Neutrophil (primary cell): ENCODE measurements around the gene CSGALNACT2.
A peak's percentile ranks its signal among the peaks of the same experiment; 100 is the strongest.

Experiments used
- H3K27ac ChIP-seq: fragments of 200-600 bp; sonication (generic); 2 replicates; pipeline ENCODE4 v1.5.1; 2016; ENCODE audit warnings: mild to moderate bottlenecking, moderate library complexity
- H3K27me3 ChIP-seq: fragments of 200-600 bp; sonication (generic); 2 replicates; pipeline ENCODE4 v1.6.0; 2016; ENCODE audit warnings: mild to moderate bottlenecking
- H3K36me3 ChIP-seq: fragments of 200-600 bp; sonication (generic); 2 replicates; pipeline ENCODE4 v1.5.1; 2017
- H3K4me1 ChIP-seq, 2 experiments: fragments of 200-600 bp in 1 of 2; sonication (generic) in 1 of 2; 1 replicate in 1 of 2; 2 replicates in 1 of 2; pipeline versions ENCODE4 v1.5.1 to v1.6.1; 2013 to 2016; ENCODE audit warnings: low read depth in 1 of 2, low read length in 1 of 2, mild to moderate bottlenecking in 1 of 2, moderate library complexity in 1 of 2; ENCODE audit not compliant: control insufficient read depth in 1 of 2, insufficient read depth in 1 of 2
- H3K4me3 ChIP-seq, 2 experiments: fragments of 200-600 bp in 1 of 2; sonication (generic) in 1 of 2; 1 replicate in 1 of 2; 2 replicates in 1 of 2; pipeline ENCODE4 v1.5.1; 2013 to 2016; ENCODE audit warnings: low read depth in 1 of 2, low read length in 1 of 2, mild to moderate bottlenecking in 1 of 2, moderate library complexity in 1 of 2
- H3K9me3 ChIP-seq: fragments of 200-600 bp; sonication (generic); 2 replicates; pipeline ENCODE4 v1.5.1; 2016
- CTCF ChIP-seq: fragments of 200-600 bp; sonication (generic); IDR thresholded peaks from 2 replicates; pipeline ENCODE4 v1.5.1; 2016; ENCODE audit warnings: antibody characterized with exemption

The CSGALNACT2 gene

DNA sequence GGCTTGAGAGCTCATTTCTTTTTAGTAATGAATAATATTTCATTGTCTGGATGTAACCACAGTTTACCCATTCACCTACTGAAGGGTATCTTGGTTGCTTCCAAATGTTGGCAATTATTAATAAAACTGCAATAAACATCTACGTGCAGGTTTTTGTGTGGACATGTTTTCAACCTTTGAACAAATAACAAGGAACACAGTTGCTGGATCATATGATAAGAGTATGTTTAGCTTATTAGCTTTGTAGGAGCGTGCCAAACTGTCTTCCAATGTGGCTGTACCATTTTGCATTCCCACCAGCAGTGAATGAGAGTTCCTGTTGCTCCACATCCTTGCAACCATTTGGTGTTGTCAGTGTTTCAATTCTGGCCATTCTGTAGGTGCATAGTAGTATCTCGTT lies 49.0 kb downstream of the CSGALNACT2 start:
- no peak for TF ChIP-seq CTCF
- no peak overlapping the region for H3K4me3 ChIP-seq
- peaks cover 6% of the 10 kb centered on the region in 2 experiments for H3K4me1 ChIP-seq
- no peaks in the 10 kb centered on the region for H3K27me3 ChIP-seq
- no peak overlapping the region for H3K27ac ChIP-seq
- H3K9me3 ChIP-seq, result no peaks in the 10 kb centered on the region
- H3K36me3 ChIP-seq, result peaks cover 64% of the 10 kb centered on the region

DNA sequence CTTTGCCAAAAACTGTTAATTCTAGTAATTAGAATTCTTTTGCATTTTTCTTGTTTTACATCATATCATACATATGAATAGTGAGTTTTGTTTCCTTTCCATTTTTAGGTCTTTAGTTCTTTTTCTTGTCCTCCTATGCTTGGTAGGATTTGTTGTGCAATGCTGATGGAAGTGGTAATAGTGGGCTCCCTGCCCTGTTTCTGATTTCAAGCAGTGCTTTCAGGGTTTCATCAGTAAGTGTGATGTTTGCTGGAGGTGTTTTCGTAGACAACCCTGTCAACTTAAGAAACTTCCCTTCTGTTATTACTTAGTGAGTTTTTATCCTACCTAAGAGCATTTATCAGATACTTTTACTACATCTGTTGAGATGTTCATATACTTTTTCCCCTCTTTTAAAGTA lies 50.5 kb downstream of the CSGALNACT2 start:
- H3K36me3 ChIP-seq, result peaks cover 62% of the 10 kb centered on the region
- TF ChIP-seq CTCF, result no peak
- no peak overlapping the region for H3K4me3 ChIP-seq

GRCh38 chr10:43190289-43190688 lies 52.0 kb downstream of the CSGALNACT2 start:
- H3K4me1 ChIP-seq, result peaks cover 6% of the 10 kb centered on the region in 2 experiments
- H3K36me3 ChIP-seq, result peaks cover 48% of the 10 kb centered on the region
- no peak for TF ChIP-seq CTCF
- H3K4me3 ChIP-seq, result no peak overlapping the region
- H3K27ac ChIP-seq, result no peak overlapping the region
- H3K27me3 ChIP-seq, result no peaks in the 10 kb centered on the region
- H3K9me3 ChIP-seq, result no peaks in the 10 kb centered on the region

More for the DNA sequence above, 50.5 kb downstream of the CSGALNACT2 start:
- Histone ChIP-seq H3K9me3 (no peaks in the 10 kb centered on the region), H3K4me1 (peaks cover 6% of the 10 kb centered on the region in 2 experiments), H3K27me3 (no peaks in the 10 kb centered on the region), H3K27ac (peak overlapping the region; percentile 44)

GRCh38 chr10:43190775-43191174 lies 52.5 kb downstream of the CSGALNACT2 start:
- peaks cover 47% of the 10 kb centered on the region for H3K36me3 ChIP-seq
- no peak overlapping the region for H3K27ac ChIP-seq
- no peaks in the 10 kb centered on the region for H3K9me3 ChIP-seq
- no peak for TF ChIP-seq CTCF
- H3K27me3 ChIP-seq, result no peaks in the 10 kb centered on the region
- H3K4me3 ChIP-seq, result no peak overlapping the region
- peaks cover 6% of the 10 kb centered on the region in 2 experiments for H3K4me1 ChIP-seq

GRCh38 chr10:43192884-43193283 lies 54.6 kb downstream of the CSGALNACT2 start:
- Histone ChIP-seq H3K4me1 (peaks cover 6% of the 10 kb centered on the region in 2 experiments), H3K27ac (no peak overlapping the region), H3K36me3 (peaks cover 48% of the 10 kb centered on the region), H3K27me3 (no peaks in the 10 kb centered on the region), H3K9me3 (no peaks in the 10 kb centered on the region), H3K4me3 (no peak overlapping the region)
- no peak for TF ChIP-seq CTCF
